Stimulated activated CD8-positive, alpha-beta memory T cell treated with anti-CD3 and anti-CD28 coated beads, Interleukin-4, amount 100 ng/mL, for 1 hour (primary cell): Measurements from ENCODE around the gene UGT1A8.
"Not testable (repeated sequence)": the region's sequence is repeated elsewhere in the genome, so short reads cannot be mapped to it uniquely, and the experiment has no call there.

ENCODE experiments used
- DNase-seq, 2 donors: peaks; one replicate each; pipeline ENCODE4 v3.0.0-alpha.2; 2020; ENCODE audit warnings: low read depth in 2 of 2, low spot score in 1 of 2

Gene UGT1A8

GRCh38 chr2:233639860-233640259 lies 22.4 kb downstream of the UGT1A8 start:
- DNase-seq, result no peak

- DNase-seq, result no peak
Observed at GRCh38 chr2:233643128-233643527, 25.7 kb downstream of the UGT1A8 start.

- DNase-seq, result not testable (repeated sequence)
Observed at GRCh38 chr2:233646033-233646432, 28.6 kb downstream of the UGT1A8 start.

- no peak for DNase-seq
Observed at GRCh38 chr2:233650981-233651380, 33.5 kb downstream of the UGT1A8 start.

DNA sequence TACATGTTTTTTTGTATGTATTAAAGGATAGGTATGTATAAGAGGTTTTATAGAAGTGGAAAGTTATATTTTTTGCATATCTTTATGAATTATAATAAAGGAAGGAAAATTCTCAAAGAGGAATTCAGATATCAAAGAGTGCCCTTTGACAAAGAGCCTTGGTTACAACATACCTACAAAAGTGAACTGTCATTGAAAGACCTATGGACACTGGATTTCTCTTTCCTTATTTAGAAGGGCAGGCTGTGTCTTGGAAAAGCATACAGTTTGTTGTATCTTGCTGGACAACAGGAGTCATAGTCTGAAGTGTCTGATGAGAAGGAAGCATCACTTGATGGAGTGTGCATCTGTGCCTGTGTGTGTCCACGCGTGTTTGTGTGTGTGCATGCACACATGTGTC lies 34.0 kb downstream of the UGT1A8 start:
- no peak for DNase-seq

DNA sequence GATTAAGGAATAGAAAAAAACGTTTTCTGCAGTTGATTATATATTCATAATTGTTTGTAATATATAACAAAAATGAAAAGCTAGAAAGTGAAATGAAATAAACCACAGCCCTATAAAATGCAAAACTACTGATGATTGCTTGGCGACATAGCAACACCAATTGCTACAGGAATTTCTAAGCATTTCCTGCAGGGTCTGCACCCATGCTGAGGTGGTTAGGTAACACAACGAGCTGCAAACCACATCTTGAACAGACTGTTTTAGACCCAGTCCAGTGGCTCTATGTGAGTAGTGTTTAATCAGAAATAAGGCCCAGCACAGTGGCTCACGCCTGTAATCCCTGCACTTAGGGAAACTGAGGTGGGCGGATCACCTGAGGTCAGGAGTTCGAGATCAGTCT lies 37.1 kb downstream of the UGT1A8 start:
- DNase-seq, result no peak

DNA sequence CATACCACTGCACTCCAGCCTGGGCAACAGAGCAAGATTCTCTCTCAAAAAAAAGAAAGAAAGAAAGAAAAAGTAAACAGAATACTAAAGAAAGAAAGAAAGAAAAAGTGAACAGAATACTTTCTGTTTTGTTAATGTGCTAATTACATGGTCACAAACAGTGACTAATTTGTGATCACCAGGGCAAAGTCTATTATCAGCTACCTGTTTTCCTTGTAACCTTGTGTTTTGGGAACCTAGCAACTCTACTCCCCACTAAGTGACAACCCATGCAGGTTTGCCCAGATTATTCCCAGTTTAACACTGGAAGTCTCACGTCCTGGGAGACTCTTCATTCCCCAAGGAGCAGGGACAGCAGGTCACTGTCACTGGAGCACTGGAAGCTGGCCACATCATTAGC lies 37.6 kb downstream of the UGT1A8 start:
- DNase-seq, result no peak

DNA sequence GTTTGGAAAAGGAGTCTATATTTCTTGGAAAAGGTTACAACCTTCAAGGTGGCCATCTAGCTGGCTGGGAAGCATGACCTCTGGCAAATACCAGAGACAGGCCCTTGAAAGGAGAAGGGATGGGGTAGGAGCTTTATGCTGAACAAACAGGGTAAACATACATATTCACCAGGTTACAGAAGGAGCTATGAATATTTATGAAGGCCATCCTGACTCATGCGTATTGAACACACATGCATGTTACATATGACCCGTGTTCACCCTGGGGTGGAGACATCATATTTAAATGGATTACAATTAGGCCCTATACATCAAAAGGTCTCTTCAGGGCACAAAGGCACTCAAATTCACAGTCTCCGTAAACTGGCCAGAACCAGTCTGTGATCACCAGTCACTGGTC lies 38.5 kb downstream of the UGT1A8 start:
- not testable (repeated sequence) for DNase-seq

DNA sequence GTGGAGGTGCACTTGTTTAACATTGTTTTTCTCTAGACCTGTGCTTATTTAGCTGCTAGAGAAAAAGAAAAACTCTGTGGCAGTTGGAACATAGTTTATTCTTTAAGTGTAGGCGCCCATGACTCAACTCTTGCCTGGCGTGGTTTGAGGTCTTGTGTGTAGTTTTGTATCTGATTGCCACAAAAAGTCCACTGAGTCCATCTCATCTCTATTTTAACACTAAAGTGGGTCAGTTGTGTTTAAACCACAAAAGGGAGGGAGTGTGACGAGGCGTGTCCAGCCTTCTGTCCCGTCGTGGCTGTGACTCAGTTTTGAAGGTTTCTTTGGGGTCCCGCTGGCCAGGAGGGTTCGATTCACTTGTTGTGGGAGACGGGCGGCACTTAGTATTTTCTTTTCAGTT lies 39.0 kb downstream of the UGT1A8 start:
- no peak for DNase-seq

GRCh38 chr2:233658610-233659009 lies 41.2 kb downstream of the UGT1A8 start:
- DNase-seq, result no peak

- DNase-seq, result no peak
Observed at GRCh38 chr2:233663911-233664310, 46.5 kb downstream of the UGT1A8 start.

DNA sequence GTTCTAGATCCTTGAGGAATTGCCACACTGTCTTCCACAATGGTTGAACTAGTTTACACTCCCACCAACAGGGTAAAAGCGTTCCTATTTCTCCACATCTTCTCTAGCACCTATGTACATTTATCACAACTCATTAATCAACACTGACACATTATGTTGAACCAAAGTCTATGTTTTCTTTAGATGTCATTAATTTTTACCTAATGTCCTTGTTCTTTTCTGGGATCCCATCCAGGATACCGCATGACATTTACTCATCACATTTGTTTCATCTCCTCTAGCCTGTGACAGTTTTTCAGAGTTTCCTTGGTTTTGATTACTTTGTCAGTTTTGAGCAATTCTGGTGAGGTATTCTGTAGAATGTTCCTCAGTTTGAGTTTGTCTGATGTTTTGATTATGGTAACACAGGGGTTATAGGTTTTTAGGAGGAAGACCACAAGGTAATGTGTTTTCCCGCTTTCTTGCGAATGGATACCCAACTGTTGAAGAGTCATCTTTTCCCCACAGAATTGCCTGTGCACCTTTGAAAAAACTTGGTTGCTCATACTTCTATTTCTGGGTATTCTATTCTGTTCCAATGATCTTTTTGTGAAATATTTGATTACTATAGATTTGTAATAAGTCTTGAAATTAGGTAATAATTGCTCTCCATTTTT lies 51.3 kb downstream of the UGT1A8 start:
- no peak for DNase-seq

- no peak for DNase-seq
Observed at GRCh38 chr2:233671290-233672161, 54.1 kb downstream of the UGT1A8 start, which contains the start of gene UGT1A9. Gene UGT1A9 (plus strand): TSS chr2:233671898. CDS start chr2:233671935, 37 bp downstream.

DNA sequence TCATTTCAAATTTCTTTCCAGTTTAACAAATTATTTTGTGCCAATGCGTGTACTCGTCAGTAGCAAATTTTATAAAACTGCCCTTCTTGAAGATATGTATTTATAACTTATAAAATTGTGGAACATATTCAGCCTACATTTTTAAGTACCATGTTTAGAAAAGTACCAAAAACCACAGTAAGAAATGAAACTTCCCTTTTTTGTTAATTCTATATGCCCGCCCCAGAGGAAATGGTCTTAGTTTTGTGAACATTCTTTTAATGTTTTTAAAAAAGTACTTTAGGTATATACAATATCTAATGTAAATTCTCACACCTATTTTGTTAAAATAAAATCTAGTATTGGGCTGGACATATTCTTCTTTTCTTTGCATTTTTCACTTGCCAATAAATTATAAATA lies 55.5 kb downstream of the UGT1A8 start:
- no peak for DNase-seq

DNA sequence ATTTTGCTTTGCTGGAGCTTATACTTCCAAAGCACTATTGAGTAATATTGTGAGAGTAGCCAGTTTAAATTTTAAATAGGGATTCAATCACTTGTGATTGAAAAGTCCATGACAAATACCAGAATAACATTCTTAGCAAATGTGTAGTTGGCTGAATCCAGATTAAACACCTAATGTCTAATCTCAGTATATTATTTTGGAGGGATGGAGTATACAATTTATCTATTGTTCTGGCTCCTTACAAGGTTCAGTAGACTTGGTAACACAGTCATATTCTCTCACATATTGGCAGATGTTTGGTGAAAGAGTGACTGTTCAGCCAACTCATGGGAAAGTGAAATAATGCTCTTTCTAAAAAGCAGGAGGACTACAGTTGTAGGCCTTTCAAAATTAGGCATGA lies 56.5 kb downstream of the UGT1A8 start:
- DNase-seq, result no peak

DNA sequence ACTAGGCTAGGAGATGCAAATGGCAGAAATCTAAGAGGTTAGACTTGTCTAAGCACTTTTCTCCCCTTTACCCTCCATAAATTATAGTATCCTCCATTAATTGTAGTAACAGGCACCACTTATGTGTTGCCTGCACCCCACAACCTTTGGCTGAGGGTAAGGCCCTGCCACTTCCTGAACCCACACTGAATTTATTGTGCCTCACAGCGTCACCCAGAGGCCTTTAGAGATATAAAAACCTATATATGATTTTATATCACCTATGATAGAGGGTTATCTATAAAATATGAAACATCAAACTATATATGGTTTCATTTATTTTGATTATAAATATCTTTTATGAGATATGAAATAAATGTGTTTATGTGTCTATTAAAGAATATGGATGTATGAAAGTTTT lies 56.9 kb downstream of the UGT1A8 start:
- no peak for DNase-seq

DNA sequence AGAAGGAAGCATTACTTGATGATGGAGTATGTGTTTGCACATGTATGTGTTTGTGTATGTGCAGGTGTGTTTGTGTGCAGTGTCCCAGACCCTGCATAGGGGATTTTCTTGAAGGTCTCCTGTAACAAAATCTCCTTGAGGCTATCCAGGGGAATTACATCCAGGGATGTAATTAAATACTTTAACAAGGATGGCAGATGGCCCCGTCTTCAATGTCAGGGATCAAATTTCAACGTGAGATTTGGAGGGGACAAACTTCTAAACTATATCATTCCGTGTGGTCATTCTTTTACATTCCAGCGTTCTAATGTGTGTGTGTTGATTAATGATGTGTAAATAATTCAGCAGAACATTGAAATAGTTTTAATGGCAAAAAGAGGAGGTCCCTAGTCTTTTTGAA lies 57.6 kb downstream of the UGT1A8 start:
- DNase-seq, result no peak

DNA sequence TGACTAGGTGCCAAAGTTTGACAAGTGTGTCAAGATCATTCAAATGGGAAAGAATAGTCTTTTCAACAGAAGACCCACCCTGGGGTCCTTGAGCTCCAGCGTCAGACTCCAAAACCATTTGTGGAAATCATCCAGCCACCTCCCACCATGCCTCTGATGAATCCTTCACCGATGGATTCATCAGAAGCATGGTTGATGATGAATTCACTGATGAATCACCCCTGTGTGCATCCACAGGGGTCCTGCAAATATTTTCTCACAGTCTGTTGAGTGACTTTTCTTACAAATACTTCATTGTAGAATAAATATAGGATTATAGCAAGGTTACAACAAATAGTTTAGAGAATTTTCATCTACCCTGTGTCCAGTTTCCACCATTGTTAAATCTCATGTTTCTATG lies 58.6 kb downstream of the UGT1A8 start:
- no peak for DNase-seq

GRCh38 chr2:233679196-233679595 lies 61.8 kb downstream of the UGT1A8 start:
- DNase-seq, result no peak

DNA sequence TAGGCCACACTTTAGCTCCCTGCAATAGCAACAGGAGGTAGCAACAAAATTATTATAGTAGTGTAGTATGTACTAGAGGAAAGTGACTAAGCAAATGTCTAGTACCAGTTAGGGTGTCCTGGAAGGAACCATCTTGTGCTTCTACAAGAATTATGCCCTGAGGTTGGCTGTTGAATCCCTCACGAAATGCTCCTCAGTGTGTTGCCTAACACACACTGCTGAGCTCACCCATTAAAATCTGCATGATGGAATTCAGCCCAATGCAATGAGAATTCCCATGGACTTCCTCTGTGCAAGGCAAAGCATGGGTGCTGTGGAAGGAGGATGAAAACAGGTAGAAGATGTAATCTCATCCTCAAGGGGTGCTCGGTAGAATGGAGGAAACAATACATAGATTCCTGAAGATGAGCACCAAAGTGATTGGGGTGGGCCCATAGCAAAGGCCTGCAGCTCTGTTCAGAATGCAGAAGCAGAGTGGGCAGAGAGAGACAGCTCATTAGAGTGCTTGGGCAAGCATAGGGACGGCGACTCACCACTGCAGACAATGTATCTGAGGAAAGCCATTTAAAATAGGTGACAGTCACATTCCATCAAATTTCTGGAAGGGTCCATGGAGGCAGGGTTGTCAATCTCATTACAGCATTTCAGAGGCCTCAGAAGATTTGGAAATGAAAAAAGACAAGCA lies 63.1 kb downstream of the UGT1A8 start:
- DNase-seq, result no peak

GRCh38 chr2:233681521-233682099 lies 64.2 kb downstream of the UGT1A8 start, which contains the start of gene UGT1A7:
Gene UGT1A7 (plus strand): TSS chr2:233681901. CDS start chr2:233681938, 37 bp downstream.
- no peak for DNase-seq
